ENCODE measurements around the gene PLA2G2E. TPM values are rescaled to one million over a fixed set of nuclear protein-coding genes. Genes with fewer than 3 reads are reported as not detected.

The PLA2G2E gene
- polyA plus RNA-seq, 1 of the 3 experiments (the other 2 are of a cell fraction), result not detected

- DNase-seq, result no peak
- WGBS (ENCODE audit: low lambda C conversion rate), result 89% methylated on average over 5 of the region's 5 CpGs
- Histone ChIP-seq H3K9me2 (no peaks in the 10 kb centered on the region), H2AFZ (ENCODE audit: low read depth) (no peak overlapping the region), H3K9ac (no peak overlapping the region), H3K4me2 (no peak overlapping the region), H3K4me3 (ENCODE audit: low read depth in 2 of 2, low read length in 1 of 2) (no peak overlapping the region), H3K9me3 (no peaks in the 10 kb centered on the region), H3K79me2 (ENCODE audit: insufficient read depth) (no peaks in the 10 kb centered on the region), H3K27me3 (ENCODE audit: insufficient read depth) (no peaks in the 10 kb centered on the region), H3K27ac (ENCODE audit: low read depth in 2 of 2, low read length in 1 of 2) (no peak overlapping the region), H3K4me1 (ENCODE audit: control insufficient read depth in 1 of 2, insufficient read depth in 2 of 2, low read depth in 1 of 2, low read length in 1 of 2) (no peaks in the 10 kb centered on the region), H4K20me1 (ENCODE audit: insufficient read depth) (no peaks in the 10 kb centered on the region), H3K36me3 (replicated peaks in 1 of 2; ENCODE audit: control insufficient read depth in 1 of 2, insufficient read depth in 2 of 2, low read length in 1 of 2) (peaks cover 45 to 90% of the 10 kb centered on the region in 2 experiments), H3F3A (replicated peaks; ENCODE audit: insufficient read depth) (no peaks in the 10 kb centered on the region)
- ChIA-PET POLR2A (no interaction called here), CTCF (interaction anchor here (1.2 to 14.7 kb wide), 3 partner anchors 10 to 246 kb away, joined by 3 to 243 read pairs (median 3); no protein-coding TSS in a partner anchor)
- TF ChIP-seq ELF1 (IDR thresholded peaks at IDR 0.05) (no peak), CHD2 (IDR thresholded peaks at IDR 0.05; ENCODE audit: low read length, partially characterized antibody) (no peak), NRF1 (IDR thresholded peaks at IDR 0.05; ENCODE audit: low read depth, low read length) (no peak), RCOR1 (IDR thresholded peaks at IDR 0.05; ENCODE audit: low read length) (no peak), GABPA (IDR thresholded peaks at IDR 0.05; ENCODE audit: low read depth) (no peak), TCF12 (IDR thresholded peaks at IDR 0.05) (no peak), USF2 (IDR thresholded peaks at IDR 0.05; ENCODE audit: borderline replicate concordance, low read depth, low read length) (no peak), RFX5 (IDR thresholded peaks at IDR 0.05; ENCODE audit: low read length) (no peak), EZH2phosphoT487 (IDR thresholded peaks at IDR 0.05; ENCODE audit: borderline replicate concordance, low read depth) (no peak), PBX3 (IDR thresholded peaks at IDR 0.05) (no peak)
- TF ChIP-seq, protein P1, sequence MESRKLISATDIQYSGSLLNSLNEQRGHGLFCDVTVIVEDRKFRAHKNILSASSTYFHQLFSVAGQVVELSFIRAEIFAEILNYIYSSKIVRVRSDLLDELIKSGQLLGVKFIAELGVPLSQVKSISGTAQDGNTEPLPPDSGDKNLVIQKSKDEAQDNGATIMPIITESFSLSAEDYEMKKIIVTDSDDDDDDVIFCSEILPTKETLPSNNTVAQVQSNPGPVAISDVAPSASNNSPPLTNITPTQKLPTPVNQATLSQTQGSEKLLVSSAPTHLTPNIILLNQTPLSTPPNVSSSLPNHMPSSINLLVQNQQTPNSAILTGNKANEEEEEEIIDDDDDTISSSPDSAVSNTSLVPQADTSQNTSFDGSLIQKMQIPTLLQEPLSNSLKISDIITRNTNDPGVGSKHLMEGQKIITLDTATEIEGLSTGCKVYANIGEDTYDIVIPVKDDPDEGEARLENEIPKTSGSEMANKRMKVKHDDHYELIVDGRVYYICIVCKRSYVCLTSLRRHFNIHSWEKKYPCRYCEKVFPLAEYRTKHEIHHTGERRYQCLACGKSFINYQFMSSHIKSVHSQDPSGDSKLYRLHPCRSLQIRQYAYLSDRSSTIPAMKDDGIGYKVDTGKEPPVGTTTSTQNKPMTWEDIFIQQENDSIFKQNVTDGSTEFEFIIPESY (IDR thresholded peaks at IDR 0.05; ENCODE audit: borderline replicate concordance, low read depth), result no peak
- TF ChIP-seq, protein P2, sequence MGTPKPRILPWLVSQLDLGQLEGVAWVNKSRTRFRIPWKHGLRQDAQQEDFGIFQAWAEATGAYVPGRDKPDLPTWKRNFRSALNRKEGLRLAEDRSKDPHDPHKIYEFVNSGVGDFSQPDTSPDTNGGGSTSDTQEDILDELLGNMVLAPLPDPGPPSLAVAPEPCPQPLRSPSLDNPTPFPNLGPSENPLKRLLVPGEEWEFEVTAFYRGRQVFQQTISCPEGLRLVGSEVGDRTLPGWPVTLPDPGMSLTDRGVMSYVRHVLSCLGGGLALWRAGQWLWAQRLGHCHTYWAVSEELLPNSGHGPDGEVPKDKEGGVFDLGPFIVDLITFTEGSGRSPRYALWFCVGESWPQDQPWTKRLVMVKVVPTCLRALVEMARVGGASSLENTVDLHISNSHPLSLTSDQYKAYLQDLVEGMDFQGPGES (IDR thresholded peaks at IDR 0.05; ENCODE audit: low read depth, low read length), result no peak
These were observed 14.0 kb downstream of the PLA2G2E start for GRCh38 chr1:19909392-19909791.

DNA sequence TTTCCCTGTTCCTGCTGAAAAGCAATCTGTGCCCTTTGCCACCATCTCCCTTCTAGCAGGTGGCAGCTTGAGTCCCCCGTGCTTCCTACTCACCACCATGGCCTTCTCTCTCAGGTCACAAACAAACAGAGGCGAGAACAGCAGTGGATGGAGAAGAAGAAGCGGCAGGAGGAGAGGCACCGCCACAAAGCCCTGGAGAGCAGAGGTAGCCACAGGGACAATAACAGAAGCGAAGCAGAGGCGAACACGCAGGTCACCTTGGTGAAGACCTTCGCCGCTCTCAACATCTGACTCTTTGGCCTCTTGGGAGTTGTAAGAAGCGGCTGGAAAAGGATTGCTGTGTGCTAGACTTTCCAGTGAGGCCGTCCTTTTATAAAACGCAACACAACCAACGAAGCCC lies 16.0 kb downstream of the PLA2G2E start:
- ChIA-PET CTCF (interaction anchor here (0.6 to 1.8 kb wide), 4 partner anchors 10 to 244 kb away, joined by 3 to 5 read pairs (median 4); no protein-coding TSS in a partner anchor), POLR2A (no interaction called here)
- no peak overlapping the region for H3K27ac ChIP-seq (ENCODE audit: low read depth in 2 of 2, low read length in 1 of 2)
- peaks cover 4% of the 10 kb centered on the region; the same call in 1 of the 2 replicates for H3K79me2 ChIP-seq (ENCODE audit: insufficient read depth)
- H4K20me1 ChIP-seq (ENCODE audit: insufficient read depth), result no peaks in the 10 kb centered on the region
- H3K4me3 ChIP-seq (ENCODE audit: low read depth in 2 of 2, low read length in 1 of 2), result no peak overlapping the region
- DNase-seq, result no peak
- peaks cover 51 to 80% of the 10 kb centered on the region in 2 experiments for H3K36me3 ChIP-seq (replicated peaks in 1 of 2; ENCODE audit: control insufficient read depth in 1 of 2, insufficient read depth in 2 of 2, low read length in 1 of 2)
- no peak overlapping the region for H3K4me2 ChIP-seq
- no peaks in the 10 kb centered on the region for H3K4me1 ChIP-seq (ENCODE audit: control insufficient read depth in 1 of 2, insufficient read depth in 2 of 2, low read depth in 1 of 2, low read length in 1 of 2)
- no peak overlapping the region for H2AFZ ChIP-seq (ENCODE audit: low read depth)
- H3K9ac ChIP-seq, result no peak overlapping the region
- H3K27me3 ChIP-seq (ENCODE audit: insufficient read depth), result no peaks in the 10 kb centered on the region
- no peaks in the 10 kb centered on the region for H3K9me2 ChIP-seq
- no peaks in the 10 kb centered on the region for H3K9me3 ChIP-seq
- no peaks in the 10 kb centered on the region for H3F3A ChIP-seq (replicated peaks; ENCODE audit: insufficient read depth)
- WGBS (ENCODE audit: low lambda C conversion rate), result 98% methylated on average over 13 of the region's 13 CpGs
- TF ChIP-seq MXI1 (IDR thresholded peaks at IDR 0.05; ENCODE audit: low read depth, low read length), result no peak
- no peak for TF ChIP-seq POLR2AphosphoS5 (IDR thresholded peaks at IDR 0.05; ENCODE audit: low read depth, low read length)
- no peak for TF ChIP-seq TCF12 (IDR thresholded peaks at IDR 0.05)
- TF ChIP-seq SMC3 (IDR thresholded peaks at IDR 0.05; ENCODE audit: low read depth, low read length), result no peak
- TF ChIP-seq, protein P3, sequence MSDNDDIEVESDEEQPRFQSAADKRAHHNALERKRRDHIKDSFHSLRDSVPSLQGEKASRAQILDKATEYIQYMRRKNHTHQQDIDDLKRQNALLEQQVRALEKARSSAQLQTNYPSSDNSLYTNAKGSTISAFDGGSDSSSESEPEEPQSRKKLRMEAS (IDR thresholded peaks at IDR 0.05; ENCODE audit: low read depth), result no peak
- no peak for TF ChIP-seq FOXJ3 (CRISPR knock-in tag; IDR thresholded peaks at IDR 0.05)
- no peak for TF ChIP-seq SIN3A (IDR thresholded peaks at IDR 0.05; ENCODE audit: borderline replicate concordance, low read depth, low read length)
- no peak for TF ChIP-seq RCOR1 (IDR thresholded peaks at IDR 0.05; ENCODE audit: low read length)
- TF ChIP-seq CHD2 (IDR thresholded peaks at IDR 0.05; ENCODE audit: low read length, partially characterized antibody), result no peak
- TF ChIP-seq RFX5 (IDR thresholded peaks at IDR 0.05; ENCODE audit: low read length), result no peak
- TF ChIP-seq USF2 (IDR thresholded peaks at IDR 0.05; ENCODE audit: borderline replicate concordance, low read depth, low read length), result no peak
- TF ChIP-seq MEF2A (IDR thresholded peaks at IDR 0.05; ENCODE audit: borderline replicate concordance, low read depth), result no peak
- TF ChIP-seq, protein P2 (IDR thresholded peaks at IDR 0.05; ENCODE audit: low read depth, low read length), result no peak
- TF ChIP-seq RXRA (IDR thresholded peaks at IDR 0.05; ENCODE audit: borderline replicate concordance, low read depth), result no peak

Data from SK-N-SH (cell line).